H1 (cell line): ENCODE data around the gene PAGE1. TPM values are rescaled to one million over a fixed set of nuclear protein-coding genes. Genes with fewer than 3 reads are reported as not detected.

Experiments used
- CTCF ChIA-PET: fragments of 300-600 bp; sonication (Branson Sonifier 250); formaldehyde crosslinking; loops from one replicate; lab custom pipeline; 2021; ENCODE audit not compliant: partially characterized antibody; lab: Charles Lee
- POLR2A ChIA-PET: fragments of 300-600 bp; sonication (Branson Sonifier 250); formaldehyde crosslinking; loops from one replicate; lab custom pipeline; 2021; ENCODE audit warnings: inconsistent platforms; ENCODE audit not compliant: partially characterized antibody; lab: Charles Lee
- DNase-seq, 2 experiments: peaks; one replicate each; pipeline versions ENCODE4 v3.0.0 to v3.0.0-alpha.2; 2010 to 2022; ENCODE audit warnings: low spot score in 2 of 2, low read depth in 1 of 2, mixed read lengths in 1 of 2
- FAIRE-seq: peaks from 2 replicates; lab custom pipeline; 2011; peaks lifted over from hg19 to GRCh38; lab: Jason Lieb, UNC
- H2AFZ ChIP-seq: 2 replicates; pipeline ENCODE4 v1.8.1; 2012; ENCODE audit warnings: low read length, inconsistent platforms
- H2AK5ac ChIP-seq: 2 replicates; pipeline ENCODE4 v1.6.1; 2013; ENCODE audit warnings: low read depth, low read length
- H2BK120ac ChIP-seq: replicated peaks from 2 replicates; pipeline ENCODE3; 2013; ENCODE audit warnings: low read depth, low read length, inconsistent platforms
- H2BK12ac ChIP-seq: 2 replicates; pipeline ENCODE4 v1.6.1; 2013; ENCODE audit warnings: low read depth, low read length
- H2BK15ac ChIP-seq: 2 replicates; pipeline ENCODE4 v1.6.1; 2013; ENCODE audit warnings: low read length
- H2BK20ac ChIP-seq: 2 replicates; pipeline ENCODE4 v1.6.1; 2013; ENCODE audit warnings: low read length
- H2BK5ac ChIP-seq: 2 replicates; pipeline ENCODE4 v1.6.1; 2013; ENCODE audit warnings: low read depth, low read length
- H3K14ac ChIP-seq: 2 replicates; pipeline ENCODE4 v1.6.1; 2013; ENCODE audit warnings: inconsistent platforms; ENCODE audit not compliant: insufficient read length
- H3K18ac ChIP-seq: 2 replicates; pipeline ENCODE4 v1.6.1; 2013; ENCODE audit warnings: low read length; ENCODE audit errors: extremely low read depth
- H3K23ac ChIP-seq: 2 replicates; pipeline ENCODE4 v1.6.1; 2013; ENCODE audit warnings: inconsistent platforms; ENCODE audit not compliant: insufficient read length
- H3K23me2 ChIP-seq: 2 replicates; pipeline ENCODE4 v1.6.1; 2013; ENCODE audit warnings: low read depth, low read length
- H3K27ac ChIP-seq: 2 replicates; pipeline ENCODE4 v1.6.1; 2011; ENCODE audit warnings: low read depth, low read length, inconsistent platforms
- H3K27me3 ChIP-seq, 4 experiments: replicated peaks in 1 of 4; 1 replicate in 1 of 4; 2 replicates in 3 of 4; pipeline versions ENCODE4 v1.6.1 to v1.8.1; 2011 to 2013; ENCODE audit warnings: low read length in 3 of 4, mild to moderate bottlenecking in 3 of 4, inconsistent platforms in 2 of 4, mixed read lengths in 2 of 4, moderate library complexity in 1 of 4; ENCODE audit not compliant: control insufficient read depth in 3 of 4, insufficient read depth in 3 of 4; ENCODE audit errors: extremely low read depth in 1 of 4
- H3K36me3 ChIP-seq, 4 experiments: 2 replicates each; pipeline versions ENCODE4 v1.6.1 to v1.8.1; 2011 to 2013; ENCODE audit warnings: mild to moderate bottlenecking in 4 of 4, low read length in 3 of 4, moderate library complexity in 2 of 4, control low read depth in 1 of 4, inconsistent platforms in 1 of 4; ENCODE audit not compliant: insufficient read depth in 4 of 4, control insufficient read depth in 2 of 4
- H3K4ac ChIP-seq: replicated peaks from 2 replicates; pipeline ENCODE3; 2013; ENCODE audit warnings: low read length, low read depth, mixed read lengths, inconsistent platforms; ENCODE audit not compliant: insufficient read length
- H3K4me1 ChIP-seq, 4 experiments: replicated peaks in 1 of 4; 1 replicate in 1 of 4; 2 replicates in 3 of 4; pipeline versions ENCODE4 v1.6.1 to v1.8.1; 2011 to 2013; ENCODE audit warnings: low read length in 3 of 4, inconsistent platforms in 2 of 4, mixed read lengths in 1 of 4; ENCODE audit not compliant: insufficient read depth in 4 of 4, control insufficient read depth in 3 of 4
- H3K4me2 ChIP-seq, 2 experiments: 2 replicates each; pipeline versions ENCODE4 v1.6.1 to v1.8.1; 2011 to 2013; ENCODE audit warnings: low read depth in 2 of 2, low read length in 2 of 2, control low read depth in 1 of 2, inconsistent platforms in 1 of 2, mild to moderate bottlenecking in 1 of 2; ENCODE audit not compliant: insufficient read depth in 1 of 2
- H3K4me3 ChIP-seq, 4 experiments: fragments of 200-600, 300-600 bp in 1 of 4; sonication (generic), shearing (Covaris generic), sonication (Bioruptor Twin) in 1 of 4; 2 replicates each; pipeline versions ENCODE4 v1.5.1 to v1.8.1; 2011 to 2016; ENCODE audit warnings: low read length in 4 of 4, low read depth in 3 of 4, control low read depth in 2 of 4, inconsistent platforms in 2 of 4, mild to moderate bottlenecking in 2 of 4, mixed read lengths in 1 of 4, moderate library complexity in 1 of 4; ENCODE audit not compliant: insufficient read depth in 2 of 4; ENCODE audit errors: extremely low read depth in 1 of 4
- H3K56ac ChIP-seq: replicated peaks from 2 replicates; pipeline ENCODE3; 2013; ENCODE audit warnings: low read depth, mild to moderate bottlenecking, mixed read lengths, low read length, inconsistent platforms; ENCODE audit not compliant: insufficient read length
- H3K79me1 ChIP-seq: 2 replicates; pipeline ENCODE4 v1.6.1; 2013; ENCODE audit warnings: low read depth, low read length, control low read depth
- H3K79me2 ChIP-seq, 2 experiments: 2 replicates each; pipeline versions ENCODE4 v1.6.1 to v1.8.1; 2012 to 2013; ENCODE audit warnings: low read length in 2 of 2, mild to moderate bottlenecking in 2 of 2, inconsistent platforms in 1 of 2; ENCODE audit not compliant: insufficient read depth in 2 of 2, control insufficient read depth in 1 of 2
- H3K9ac ChIP-seq, 4 experiments: replicated peaks in 1 of 4; 1 replicate in 1 of 4; 2 replicates in 3 of 4; pipeline versions ENCODE4 v1.6.1 to v1.8.1; 2011 to 2013; ENCODE audit warnings: low read depth in 3 of 4, low read length in 3 of 4, control low read depth in 2 of 4, mild to moderate bottlenecking in 2 of 4, moderate library complexity in 2 of 4, inconsistent platforms in 1 of 4; ENCODE audit errors: extremely low read depth in 1 of 4
- H3K9me3 ChIP-seq, 2 experiments: 2 replicates each; pipeline versions ENCODE4 v1.6.1 to v1.8.1; 2012 to 2013; ENCODE audit warnings: mild to moderate bottlenecking in 2 of 2, moderate library complexity in 2 of 2, control low read depth in 1 of 2, inconsistent platforms in 1 of 2, low read depth in 1 of 2, low read length in 1 of 2, mixed read lengths in 1 of 2; ENCODE audit not compliant: insufficient read depth in 2 of 2
- H4K20me1 ChIP-seq, 2 experiments: replicated peaks in 1 of 2; 2 replicates each; pipeline versions ENCODE3 to v1.8.1; 2011 to 2013; ENCODE audit warnings: inconsistent platforms in 2 of 2, low read length in 2 of 2, mild to moderate bottlenecking in 1 of 2; ENCODE audit not compliant: insufficient read depth in 2 of 2, control insufficient read depth in 1 of 2
- H4K5ac ChIP-seq: 2 replicates; pipeline ENCODE4 v1.6.1; 2013; ENCODE audit warnings: low read length, low read depth, mixed read lengths, inconsistent platforms; ENCODE audit not compliant: insufficient read length
- H4K8ac ChIP-seq: 2 replicates; pipeline ENCODE4 v1.8.0; 2013; ENCODE audit warnings: mild to moderate bottlenecking, moderate library complexity, low read length, inconsistent platforms; ENCODE audit not compliant: insufficient read depth; ENCODE audit errors: extremely low read depth
- H4K91ac ChIP-seq: replicated peaks from 2 replicates; pipeline ENCODE3; 2013; ENCODE audit warnings: low read length, mixed read lengths, inconsistent platforms; ENCODE audit not compliant: insufficient read length
- ATF2 ChIP-seq: IDR thresholded peaks from 2 replicates; pipeline ENCODE4 v1.6.1; 2012; ENCODE audit warnings: low read length, inconsistent platforms
- CBX5 ChIP-seq: fragments of 300-800, 300-1000 bp; sonication (generic); IDR thresholded peaks from 2 replicates; pipeline ENCODE4 v1.7.1; 2016; ENCODE audit warnings: antibody characterized with exemption, low read length, low read depth
- CHD2 ChIP-seq: IDR thresholded peaks from 2 replicates; pipeline ENCODE4 v1.6.1; 2012; ENCODE audit warnings: low read length, improper control_type of control experiment
- CREB1 ChIP-seq: IDR thresholded peaks from 2 replicates; pipeline ENCODE4 v1.6.1; 2012; ENCODE audit warnings: inconsistent platforms
- EP300 ChIP-seq, 2 experiments: IDR thresholded peaks; 1 replicate in 1 of 2; 2 replicates in 1 of 2; pipeline ENCODE4 v1.6.1; 2011 to 2012; ENCODE audit warnings: low read depth in 2 of 2, low read length in 2 of 2, mild to moderate bottlenecking in 2 of 2, borderline replicate concordance in 1 of 2, inconsistent platforms in 1 of 2, moderate library complexity in 1 of 2
- FOSL1 ChIP-seq: IDR thresholded peaks from 2 replicates; pipeline ENCODE4 v1.6.1; 2011; ENCODE audit warnings: mild to moderate bottlenecking, low read depth, low read length, moderate library complexity; ENCODE audit not compliant: insufficient read depth
- GABPA ChIP-seq: IDR thresholded peaks from 2 replicates; pipeline ENCODE4 v1.6.1; 2011; ENCODE audit warnings: mild to moderate bottlenecking, low read length, moderate library complexity, borderline replicate concordance; ENCODE audit not compliant: insufficient read depth
- GTF2F1 ChIP-seq: IDR thresholded peaks from 2 replicates; pipeline ENCODE4 v1.6.1; 2012; ENCODE audit warnings: low read depth, low read length, improper control_type of control experiment, borderline replicate concordance
- NRF1 ChIP-seq: IDR thresholded peaks from 2 replicates; pipeline ENCODE4 v1.6.1; 2011; ENCODE audit warnings: mild to moderate bottlenecking, low read depth, low read length, improper control_type of control experiment
- PHF8 ChIP-seq: fragments of 200-600 bp; sonication (generic); conservative IDR thresholded peaks from 2 replicates; pipeline ENCODE4 v1.7.1; 2012; ENCODE audit warnings: low read depth, mild to moderate bottlenecking, inconsistent platforms, low read length, moderate library complexity
- POU5F1 ChIP-seq: IDR thresholded peaks from 2 replicates; pipeline ENCODE4 v1.6.1; 2011; ENCODE audit warnings: low read depth, mild to moderate bottlenecking, low read length, moderate library complexity
- SP4 ChIP-seq: IDR thresholded peaks from 2 replicates; pipeline ENCODE4 v1.6.1; 2012; ENCODE audit warnings: low read length, inconsistent platforms
- TBP ChIP-seq: IDR thresholded peaks from 2 replicates; pipeline ENCODE4 v1.6.1; 2011; ENCODE audit warnings: low read depth, low read length, improper control_type of control experiment
- ZNF274 ChIP-seq: IDR thresholded peaks from 2 replicates; pipeline ENCODE4 v1.7.0; 2012; ENCODE audit warnings: low read length, borderline replicate concordance; ENCODE audit errors: extremely low read depth
- WGBS, 2 experiments: shearing (Covaris generic) in 1 of 2; methylation state at CpG; one replicate each; pipeline versions ENCODE4 v1.1.6 to v1.1.7; 2013 to 2015; ENCODE audit warnings: low lambda C conversion rate in 2 of 2, mixed read lengths in 2 of 2, inconsistent platforms in 1 of 2, low coverage in 1 of 2, missing lambda C conversion rate in 1 of 2; ENCODE audit not compliant: insufficient replicate concordance in 2 of 2, insufficient coverage in 1 of 2, insufficient read length in 1 of 2; ENCODE audit errors: extremely low coverage in 1 of 2, missing lambda C conversion rate in 1 of 2; 5-methylcytosine and 5-hydroxymethylcytosine counted together
- polyA plus RNA-seq, 7 experiments: library from polyadenylated mRNA; depleted of rRNA in 3 of 7; stranded (reverse) in 5 of 7; unstranded in 2 of 7; fragments of >200 nt in 5 of 7; fragments of 200-250 nt in 2 of 7; gene quantifications; 1 replicate in 5 of 7; 2 replicates in 1 of 7; 4 replicates in 1 of 7; pipeline versions ENCODE4 v1.2.1 to v1.2.3, GENCODE V29; 2011 to 2013; ENCODE audit warnings: missing spikeins in 2 of 7, mixed read lengths in 2 of 7
- total RNA-seq: library from RNA; stranded (reverse); fragmentation: NEBNext Ultra II Directional; extraction: Animal tissue kit (Norgen Biotek cat#: 25700); gene quantifications from 2 replicates; pipeline ENCODE4 v1.2.1, GENCODE V29; 2021

Gene PAGE1
- total and polyA plus RNA-seq, 2 of the 8 experiments (the other 6 are each of a cell fraction or from before 2014, with no cell fraction given) = not detected

GRCh38 chrX:49664824-49665223 lies 31.0 kb downstream of the PAGE1 start:
- Histone ChIP-seq H3K4me2 (no peak overlapping the region), H2BK120ac (no peak overlapping the region), H3K18ac (no peak overlapping the region), H3K36me3 (no peaks in the 10 kb centered on the region), H3K27me3 (no peaks in the 10 kb centered on the region), H3K9me3 (no peaks in the 10 kb centered on the region), H3K56ac (no peak overlapping the region), H2BK12ac (no peak overlapping the region), H4K5ac (no peak overlapping the region), H3K27ac (no peak overlapping the region), H3K79me2 (no peaks in the 10 kb centered on the region), H3K23me2 (no peaks in the 10 kb centered on the region), H3K79me1 (no peaks in the 10 kb centered on the region), H4K91ac (no peak overlapping the region), H4K20me1 (no peaks in the 10 kb centered on the region), H4K8ac (no peak overlapping the region), H3K9ac (no peak overlapping the region), H3K14ac (no peak overlapping the region), H2BK5ac (no peak overlapping the region), H2BK15ac (no peak overlapping the region), H2AFZ (no peak overlapping the region), H3K4ac (no peak overlapping the region), H3K4me1 (no peaks in the 10 kb centered on the region), H2AK5ac (no peak overlapping the region), H3K4me3 (no peak overlapping the region), H3K23ac (no peak overlapping the region), H2BK20ac (no peak overlapping the region)
- WGBS, 2 experiments = 73% methylated on average over 3 of the region's 10 CpGs; no CpG with 5 or more reads in 1 of the 2 experiments
- FAIRE-seq = no peak
- ChIA-PET POLR2A (no interaction called here), CTCF (no interaction called here)
- no peak for DNase-seq
- TF ChIP-seq CREB1 = no peak
- no peak for TF ChIP-seq GTF2F1
- no peak for TF ChIP-seq CHD2
- no peak for TF ChIP-seq GABPA
- no peak for TF ChIP-seq CBX5
- TF ChIP-seq SP4 = no peak
- TF ChIP-seq NRF1 = no peak
- no peak for TF ChIP-seq POU5F1
- TF ChIP-seq FOSL1 = no peak
- TF ChIP-seq ATF2 = no peak
- no peak for TF ChIP-seq PHF8
- TF ChIP-seq TBP = no peak
- TF ChIP-seq EP300 (IDR thresholded peaks at IDR 0.05; ENCODE audit: borderline replicate concordance in 1 of 2, low read depth in 2 of 2, low read length in 2 of 2) = no peak
- TF ChIP-seq ZNF274 = no peak
